HCEC 1CT (cell line): ENCODE measurements around the gene TAMALIN.

Source experiments
- DNase-seq: peaks from one replicate; pipeline ENCODE4 v3.0.0-alpha.2; 2017

The TAMALIN gene

DNA sequence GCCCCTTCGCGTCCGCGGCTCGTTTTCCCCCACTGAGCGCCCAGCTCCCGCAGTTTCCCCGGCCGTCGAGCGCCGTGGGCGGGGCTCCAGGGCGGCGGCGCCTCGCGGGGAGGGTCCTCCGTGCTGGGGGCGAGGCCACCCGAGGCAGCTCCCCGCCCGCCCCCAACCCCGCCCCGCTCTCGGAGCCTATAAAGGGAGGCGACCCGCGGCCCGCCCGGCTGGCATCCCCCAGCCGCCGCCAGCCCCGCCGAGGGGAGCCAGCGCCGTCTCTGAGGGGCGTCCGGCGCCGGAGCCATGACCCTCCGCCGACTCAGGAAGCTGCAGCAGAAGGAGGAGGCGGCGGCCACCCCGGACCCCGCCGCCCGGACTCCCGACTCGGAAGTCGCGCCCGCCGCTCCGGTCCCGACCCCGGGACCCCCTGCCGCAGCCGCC, at the start of gene TAMALIN:
Gene TAMALIN (plus strand): TSS at position 221 of the 432 bp plus-strand sequence. CDS start 74 bp downstream, at position 295.
- DNase-seq: no peak

DNA sequence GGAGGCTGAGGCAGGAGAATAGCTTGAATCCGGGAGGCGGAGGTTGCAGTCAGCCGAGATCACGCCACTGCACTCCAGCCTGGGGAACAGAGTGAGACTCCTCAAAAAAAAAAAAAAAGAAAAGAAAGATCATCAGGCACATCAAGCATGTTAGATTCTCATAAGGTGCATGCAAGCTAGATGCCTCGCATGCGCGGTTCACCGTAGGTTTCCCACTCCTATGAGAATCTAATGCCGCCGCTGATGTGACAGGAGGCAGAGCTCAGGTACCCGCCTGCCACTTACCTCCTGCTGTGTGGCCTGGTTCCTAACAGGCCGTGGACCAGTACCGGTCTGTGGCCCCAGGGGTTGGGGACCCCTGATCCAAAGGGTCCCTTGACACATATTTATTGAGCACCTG, 48.2 kb upstream of the TAMALIN start:
- no peak for DNase-seq

DNA sequence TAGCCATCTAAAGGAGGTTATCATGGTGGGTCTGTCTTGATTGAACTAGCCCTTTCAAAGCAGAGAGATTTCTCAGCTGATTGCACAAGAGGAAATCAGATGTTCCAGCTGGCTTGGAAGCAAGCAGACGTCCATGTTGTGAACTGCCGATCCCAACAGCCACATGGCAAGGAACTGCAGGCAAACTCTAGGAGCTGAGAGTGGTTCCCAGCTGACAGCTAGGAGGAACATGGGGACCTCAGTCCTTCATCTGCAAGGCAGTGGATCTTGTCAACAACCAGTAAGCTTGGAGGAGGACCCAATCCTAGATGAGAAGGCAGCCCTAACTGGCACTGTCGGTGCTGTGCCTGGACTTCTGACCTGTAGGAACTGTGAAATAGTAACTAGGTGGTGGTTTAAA, 47.5 kb upstream of the TAMALIN start:
- DNase-seq: peak; percentile 9

DNA sequence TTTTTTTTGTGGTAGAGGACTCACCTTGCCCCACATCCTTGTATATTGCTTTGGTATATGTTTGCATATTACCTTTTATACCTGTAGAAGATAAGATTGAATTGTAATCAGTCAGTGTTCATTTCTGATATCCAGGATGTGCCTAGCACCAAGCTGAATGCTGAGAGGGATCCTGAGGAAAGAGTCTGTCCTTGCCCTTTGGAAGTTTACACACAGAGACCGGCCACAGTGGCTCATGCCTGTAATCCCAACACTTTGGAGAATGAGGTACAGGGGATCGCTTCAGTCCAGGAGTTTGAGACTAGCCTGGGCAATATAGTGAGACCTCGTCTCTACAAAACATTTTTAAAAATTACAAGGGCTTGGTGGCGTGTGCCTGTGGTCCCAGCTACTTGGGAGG, 46.8 kb upstream of the TAMALIN start:
- DNase-seq: no peak

DNA sequence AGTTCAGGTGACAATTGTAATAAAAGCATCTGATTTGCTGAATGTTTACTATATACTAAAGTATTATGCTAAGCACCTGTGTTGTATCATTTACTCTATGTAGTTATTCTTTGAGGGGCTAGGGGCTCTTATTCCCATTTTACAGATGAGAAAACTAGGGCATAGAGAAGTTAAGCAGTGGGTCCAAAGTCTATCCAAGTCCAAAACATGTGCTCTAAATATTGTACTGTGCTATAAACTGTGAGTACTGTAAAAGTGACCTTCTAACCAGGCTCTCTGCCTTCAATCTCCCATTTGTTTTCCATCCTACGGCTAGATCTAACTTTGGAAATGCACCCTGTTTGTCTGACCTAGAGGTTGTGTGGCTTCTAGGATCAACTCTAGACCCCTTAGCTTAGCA, 46.3 kb upstream of the TAMALIN start:
- no peak for DNase-seq

DNA sequence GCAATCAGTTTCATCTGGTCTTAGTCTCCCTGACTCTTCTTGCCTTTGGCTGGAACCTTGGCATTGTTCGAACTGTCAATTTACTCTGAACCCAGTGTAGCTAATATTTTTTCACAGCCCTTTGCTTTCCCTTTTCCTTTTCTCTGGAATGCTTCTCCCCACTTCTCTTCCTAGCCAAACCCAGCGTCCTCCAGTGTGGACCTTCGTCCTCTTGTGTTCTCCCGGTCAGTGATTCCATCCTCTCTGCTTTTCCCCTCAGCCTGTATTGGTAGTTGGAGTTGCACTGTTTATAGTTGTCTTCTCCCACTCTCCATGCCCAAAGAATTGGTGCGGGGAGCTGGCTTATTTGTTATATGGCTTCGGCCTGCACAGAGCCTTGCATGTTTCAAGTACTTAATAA, 45.9 kb upstream of the TAMALIN start:
- DNase-seq: no peak

DNA sequence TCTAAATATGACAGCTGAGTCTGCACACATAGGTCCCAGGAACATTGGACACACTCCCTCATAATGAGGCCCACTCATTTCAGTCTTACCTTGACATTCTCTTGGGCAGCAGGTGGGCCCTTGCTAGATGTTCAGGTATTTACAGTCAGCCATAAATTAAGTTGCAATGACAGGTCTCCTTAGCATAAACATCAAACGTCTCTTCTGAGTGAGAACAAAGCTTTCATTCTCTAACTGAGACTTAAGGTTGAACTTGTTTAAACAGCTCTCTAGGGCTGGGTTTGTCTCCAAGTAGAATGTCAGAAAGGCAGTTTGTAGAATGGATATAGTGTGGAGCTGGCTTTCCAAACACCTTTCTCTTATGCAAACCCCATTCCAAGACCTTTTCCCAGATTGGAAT, 44.9 kb upstream of the TAMALIN start:
- no peak for DNase-seq

DNA sequence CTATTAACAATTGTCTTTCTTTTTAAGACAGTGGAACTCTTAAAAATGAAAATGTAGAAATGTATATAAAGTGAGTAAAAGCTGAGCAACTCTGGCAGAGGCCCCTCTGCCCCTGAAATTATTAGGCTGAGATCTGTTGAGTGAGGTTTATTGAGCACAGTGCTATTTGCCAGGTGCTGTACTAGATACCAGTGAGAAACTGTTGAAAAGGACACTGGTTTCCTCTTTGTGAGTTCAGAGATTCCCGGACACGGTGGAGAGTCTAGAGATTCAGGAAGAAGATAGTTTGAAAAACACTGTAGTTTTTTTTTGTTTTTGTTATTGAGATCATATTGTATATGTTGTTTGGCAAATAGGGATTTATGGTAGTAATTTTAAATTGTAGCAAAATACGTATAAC, 44.0 kb upstream of the TAMALIN start:
- DNase-seq: no peak

DNA sequence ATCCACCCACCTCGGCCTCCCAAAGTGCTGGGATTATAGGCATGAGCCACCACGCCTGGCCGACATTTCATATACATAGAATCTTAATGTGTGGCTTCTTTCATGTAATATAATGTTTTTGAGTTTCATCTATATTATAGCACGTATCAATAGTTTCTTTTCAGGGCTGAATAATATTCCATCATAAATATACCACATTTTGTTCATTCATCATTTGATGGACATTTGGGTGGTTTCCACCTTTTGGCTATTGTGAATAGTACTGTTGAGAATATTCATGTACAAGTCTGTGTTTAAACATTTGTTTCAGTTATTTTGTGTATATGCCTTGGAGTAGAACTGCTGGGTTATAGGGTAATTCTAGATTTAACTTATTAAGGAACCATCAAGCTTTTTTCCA, 43.3 kb upstream of the TAMALIN start:
- no peak for DNase-seq

DNA sequence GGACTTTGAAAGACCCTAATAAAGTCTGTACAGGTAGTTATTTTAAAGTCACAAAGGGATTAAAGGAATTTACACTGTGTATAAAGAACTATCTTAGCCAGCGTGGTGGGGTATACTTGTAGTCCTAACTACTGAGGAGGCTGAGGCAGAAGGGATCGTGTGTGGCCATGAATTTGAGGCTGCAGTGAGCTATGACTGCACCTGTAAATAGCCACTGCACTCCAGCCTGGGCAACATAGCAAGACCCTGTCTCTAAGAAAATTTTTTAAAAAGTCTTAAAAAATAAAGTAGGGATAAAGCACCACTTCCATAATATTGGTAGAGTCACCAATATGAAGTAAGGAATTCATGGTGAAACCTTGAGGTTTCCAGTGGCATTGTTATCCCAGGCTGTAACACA, 37.1 kb upstream of the TAMALIN start:
- no peak for DNase-seq

DNA sequence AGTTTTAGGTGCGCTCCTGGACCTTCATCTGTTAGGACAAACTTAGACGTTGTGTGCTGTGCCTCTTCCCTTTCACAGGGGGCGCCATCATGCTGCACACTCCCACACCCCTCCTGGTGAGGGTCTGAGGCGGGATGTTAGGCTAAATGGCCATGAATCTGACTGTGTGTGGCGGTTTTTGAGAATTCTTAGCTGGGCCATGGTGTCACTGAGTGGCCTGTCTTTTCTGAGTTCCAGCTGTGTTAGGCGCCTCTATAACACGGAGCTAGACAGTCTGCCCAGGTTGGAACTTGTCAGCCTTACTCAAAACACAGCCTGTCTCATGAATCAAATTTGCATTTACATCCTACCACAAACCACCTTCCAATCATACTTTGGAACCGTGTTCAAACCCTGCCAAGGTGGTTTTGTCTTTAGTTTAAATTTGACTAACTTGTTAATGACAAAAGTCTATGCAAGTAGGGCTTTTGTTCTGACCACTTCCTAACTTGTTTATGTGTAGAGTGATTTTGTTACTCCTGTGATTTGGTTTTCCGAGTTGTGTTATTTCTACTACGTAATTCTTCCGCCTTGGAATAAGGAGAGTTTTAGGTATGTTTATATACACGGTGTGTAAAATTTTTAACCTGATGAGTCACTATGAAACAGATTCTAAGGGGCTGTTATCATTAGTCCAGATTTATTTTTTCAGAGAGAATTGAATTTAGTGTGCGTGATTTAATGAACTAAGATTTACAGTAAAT, 35.7 kb upstream of the TAMALIN start:
- DNase-seq: peak; percentile 43

DNA sequence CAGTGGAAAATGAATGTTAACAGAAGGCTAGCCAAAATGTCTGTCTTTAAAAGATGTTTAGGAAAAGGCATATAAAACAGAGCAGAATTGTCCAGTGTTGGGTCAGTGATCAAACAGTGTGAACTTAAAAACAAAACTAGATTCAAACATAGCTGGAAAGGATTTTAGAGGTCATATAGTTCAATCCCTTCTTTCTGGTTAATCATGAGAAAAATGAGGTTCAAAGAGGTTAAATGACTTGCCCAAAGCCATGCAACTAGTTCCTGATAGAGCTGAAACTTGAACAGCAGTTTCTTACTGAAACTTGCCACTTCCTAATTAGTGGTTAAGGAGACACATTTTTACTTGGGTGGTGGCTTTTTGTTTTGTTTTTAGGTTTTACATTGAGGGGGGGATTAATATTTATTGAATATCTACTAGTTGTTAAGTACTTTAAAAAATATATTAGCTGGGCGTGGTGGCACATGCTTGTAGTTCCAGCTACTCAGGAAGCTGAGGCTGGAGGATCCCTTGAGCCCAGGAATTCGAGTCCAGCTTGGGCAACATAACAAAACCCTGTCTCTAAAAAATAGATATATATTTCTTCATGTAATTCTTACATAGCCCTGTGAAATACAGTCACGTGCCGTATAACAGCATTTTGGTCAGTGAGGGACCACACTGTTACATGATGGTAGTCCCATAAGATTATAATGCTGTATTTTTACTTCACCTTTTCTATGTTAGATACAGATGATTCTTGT, 34.9 kb upstream of the TAMALIN start:
- peak; percentile 13 for DNase-seq

DNA sequence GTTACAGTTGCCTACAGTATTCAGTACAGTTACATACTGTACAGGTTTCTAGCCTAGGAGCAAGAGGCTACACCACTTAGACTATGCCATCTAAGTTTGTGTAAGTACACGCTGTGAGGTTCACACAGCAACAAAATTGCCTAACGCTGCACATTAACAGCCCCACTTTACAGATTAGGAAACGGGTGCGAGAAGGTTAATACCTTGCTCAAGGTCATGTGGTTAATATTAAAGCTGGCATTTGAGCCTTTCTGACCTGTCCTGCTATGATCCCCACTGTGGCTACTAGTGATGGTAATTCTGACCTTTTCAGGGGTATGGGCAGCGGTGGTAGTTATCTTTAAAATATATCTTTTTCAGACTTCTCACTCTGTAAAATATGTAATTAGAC, 34.3 kb upstream of the TAMALIN start:
- no peak for DNase-seq

DNA sequence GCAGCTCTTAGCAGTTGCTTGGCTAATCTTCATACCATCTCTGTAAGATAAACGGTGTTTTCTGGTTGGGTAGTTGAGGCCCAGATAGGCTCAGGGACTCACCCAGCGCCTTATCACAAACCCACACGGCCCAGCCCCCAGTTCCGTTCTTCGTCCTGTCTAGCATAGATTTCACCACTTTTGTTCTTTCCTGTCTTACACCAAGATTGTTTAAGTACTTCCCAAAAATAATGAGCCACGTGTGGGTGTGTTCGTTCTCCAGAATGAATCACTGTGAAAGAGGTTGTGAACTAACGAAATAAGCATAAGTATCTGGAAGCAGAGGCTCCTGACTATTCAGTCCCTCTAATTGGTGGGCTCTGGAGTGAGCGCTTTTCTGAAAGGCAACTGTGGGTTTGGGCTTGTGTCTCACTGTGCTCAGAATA, 33.9 kb upstream of the TAMALIN start:
- DNase-seq: peak; percentile 79

DNA sequence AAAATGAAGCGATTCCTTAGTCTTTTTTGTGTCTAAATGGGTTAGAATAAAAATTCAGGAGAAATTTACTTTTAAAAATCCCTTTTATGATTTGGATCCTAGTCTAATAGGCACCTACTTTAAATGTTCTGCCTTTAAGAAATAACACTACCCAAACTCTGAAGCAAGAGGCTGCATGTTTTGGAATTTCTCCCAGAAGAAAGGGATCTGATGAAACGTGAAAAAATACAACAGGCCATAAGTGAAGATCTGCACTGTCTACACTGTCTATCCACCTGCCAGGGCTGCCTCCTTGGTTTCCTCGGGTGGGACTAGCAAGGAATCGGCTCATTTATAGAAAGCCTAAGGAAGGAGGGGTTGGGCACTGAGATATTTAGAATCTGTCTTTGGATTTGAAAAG, 33.2 kb upstream of the TAMALIN start:
- DNase-seq: peak; percentile 17

DNA sequence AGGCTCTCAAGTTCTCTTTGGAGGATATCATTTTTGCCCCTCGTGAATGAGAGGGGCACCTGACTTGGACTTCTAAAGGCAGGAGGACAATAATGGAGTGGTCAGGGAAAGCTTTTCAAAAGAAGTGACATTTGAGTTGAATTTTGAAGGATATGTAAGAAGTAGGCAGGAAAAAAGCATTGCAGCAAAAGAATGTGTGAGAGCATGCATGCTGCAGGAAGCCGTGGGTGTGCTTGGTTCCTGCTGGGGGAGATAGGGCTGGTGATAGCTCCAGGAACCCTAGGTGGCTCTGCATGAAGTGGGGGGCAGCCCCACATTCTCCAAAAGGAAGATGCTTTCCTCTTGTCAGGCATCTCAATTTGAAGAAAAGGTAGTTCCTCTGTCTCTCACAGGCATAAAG, 32.1 kb upstream of the TAMALIN start:
- DNase-seq: no peak

DNA sequence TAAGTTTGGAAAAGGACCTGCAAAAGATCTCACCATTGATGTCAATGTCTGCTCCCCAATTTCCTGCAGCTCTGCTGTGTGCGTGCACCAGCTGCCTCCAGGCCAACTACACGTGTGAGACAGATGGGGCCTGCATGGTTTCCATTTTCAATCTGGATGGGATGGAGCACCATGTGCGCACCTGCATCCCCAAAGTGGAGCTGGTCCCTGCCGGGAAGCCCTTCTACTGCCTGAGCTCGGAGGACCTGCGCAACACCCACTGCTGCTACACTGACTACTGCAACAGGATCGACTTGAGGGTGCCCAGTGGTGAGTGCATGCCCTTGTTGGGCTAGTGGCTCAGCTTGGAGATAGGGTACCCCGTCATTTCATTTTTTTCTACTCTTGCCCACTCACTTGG, 31.6 kb upstream of the TAMALIN start:
- DNase-seq: no peak

DNA sequence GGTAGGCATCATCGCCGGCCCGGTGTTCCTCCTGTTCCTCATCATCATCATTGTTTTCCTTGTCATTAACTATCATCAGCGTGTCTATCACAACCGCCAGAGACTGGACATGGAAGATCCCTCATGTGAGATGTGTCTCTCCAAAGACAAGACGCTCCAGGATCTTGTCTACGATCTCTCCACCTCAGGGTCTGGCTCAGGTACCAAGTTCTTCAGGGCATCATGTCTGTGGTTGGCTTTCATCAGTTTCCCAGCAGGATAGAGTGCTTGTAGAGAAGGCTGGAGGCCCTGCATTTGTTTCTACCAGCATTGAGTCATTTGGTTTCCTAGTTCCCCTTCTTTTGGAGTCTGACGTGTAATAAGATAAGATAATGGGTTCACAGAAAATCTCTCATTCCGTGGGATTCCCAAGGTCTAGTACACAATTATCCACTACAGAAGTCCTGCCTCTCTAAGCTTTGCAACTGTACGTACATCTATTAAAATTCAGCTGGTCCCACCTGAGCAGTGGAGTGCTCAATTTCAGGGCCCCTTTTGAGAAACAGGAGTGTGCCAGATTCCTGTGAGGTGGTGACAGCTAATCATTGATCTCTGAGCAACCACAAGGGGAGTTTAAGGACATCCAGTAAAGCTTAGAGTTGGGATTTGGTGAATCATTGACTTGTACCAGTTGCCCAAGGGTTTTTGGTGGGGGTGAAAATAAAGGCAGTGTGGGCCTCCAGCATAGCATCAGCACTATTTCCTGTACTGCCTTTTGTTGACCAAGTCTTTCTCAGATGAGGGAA, 30.2 kb upstream of the TAMALIN start:
- DNase-seq: peak; percentile 21

DNA sequence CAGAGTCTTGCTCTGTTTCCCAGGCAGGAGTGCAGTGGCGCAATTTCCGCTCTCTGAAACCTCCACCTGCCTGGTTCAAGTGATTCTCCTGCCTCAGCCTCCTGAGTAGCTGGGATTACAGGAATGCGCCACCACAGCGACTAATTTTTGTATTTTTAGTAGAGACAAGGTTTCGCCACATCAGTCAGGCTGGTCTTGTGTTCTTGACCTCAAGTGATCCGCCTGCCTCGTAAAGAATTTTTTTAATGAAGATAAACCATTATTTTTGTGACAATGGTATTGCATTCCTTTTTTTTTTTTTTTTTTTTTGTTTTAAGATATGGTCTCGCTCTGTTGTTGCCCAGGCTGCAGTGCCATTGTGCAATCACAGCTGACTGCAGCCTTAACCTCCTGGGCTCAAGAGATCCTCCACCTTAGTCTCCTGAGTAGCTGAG, 29.4 kb upstream of the TAMALIN start:
- DNase-seq: no peak

DNA sequence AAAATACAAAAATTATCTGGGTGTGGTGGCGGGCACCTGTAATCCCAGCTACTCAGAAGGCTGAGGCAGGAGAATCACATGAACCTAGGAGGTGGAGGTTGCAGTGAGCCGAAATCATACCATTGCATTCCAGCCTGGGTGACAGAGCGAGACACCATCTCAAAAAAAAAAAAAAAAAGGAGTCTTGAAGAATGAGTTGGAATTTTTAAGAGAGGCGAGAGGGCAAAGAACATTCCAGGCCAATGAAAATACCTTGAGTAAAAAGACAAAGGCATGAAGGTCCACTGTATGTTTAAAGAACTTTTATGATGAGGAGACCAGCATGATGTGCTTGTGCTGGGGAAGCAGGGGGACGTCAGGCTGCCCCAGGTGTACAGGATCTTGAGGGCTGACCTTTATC, 27.4 kb upstream of the TAMALIN start:
- DNase-seq: peak; percentile 24

DNA sequence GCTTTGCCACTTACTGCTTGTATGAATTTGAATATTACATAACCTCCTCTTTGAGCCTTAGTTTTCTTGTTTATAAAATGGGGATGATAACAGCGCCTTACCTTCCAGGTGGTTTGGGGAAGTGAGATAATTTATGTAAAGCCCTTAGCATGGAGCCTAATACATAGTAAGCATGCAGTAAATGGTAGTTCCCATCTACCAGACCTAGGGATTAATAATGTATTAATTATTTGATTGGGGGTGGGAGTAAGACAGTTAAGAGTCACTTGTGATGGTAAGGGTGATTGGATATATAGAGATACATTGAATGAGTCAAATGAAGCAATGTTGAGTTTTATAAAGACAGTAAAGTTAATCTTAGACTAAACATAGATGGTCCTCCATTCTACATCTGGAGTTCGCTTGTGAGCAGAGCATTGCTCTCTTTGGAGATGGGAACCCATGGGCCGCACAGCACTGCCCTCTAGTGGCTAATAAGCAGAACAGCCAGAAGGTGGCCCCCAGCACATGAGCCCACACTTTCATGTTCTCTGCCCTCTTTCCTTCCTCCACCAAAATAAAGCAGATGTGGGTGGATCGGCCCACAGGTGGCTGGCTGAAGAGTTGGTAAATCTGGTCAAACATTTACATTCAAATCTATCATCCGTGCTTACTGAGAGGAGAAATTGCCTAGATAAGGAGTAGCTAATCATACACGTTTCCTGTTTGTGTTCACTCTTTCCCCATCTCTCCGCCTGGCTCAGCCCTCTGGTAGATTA, 26.5 kb upstream of the TAMALIN start:
- peak; percentile 67 for DNase-seq

DNA sequence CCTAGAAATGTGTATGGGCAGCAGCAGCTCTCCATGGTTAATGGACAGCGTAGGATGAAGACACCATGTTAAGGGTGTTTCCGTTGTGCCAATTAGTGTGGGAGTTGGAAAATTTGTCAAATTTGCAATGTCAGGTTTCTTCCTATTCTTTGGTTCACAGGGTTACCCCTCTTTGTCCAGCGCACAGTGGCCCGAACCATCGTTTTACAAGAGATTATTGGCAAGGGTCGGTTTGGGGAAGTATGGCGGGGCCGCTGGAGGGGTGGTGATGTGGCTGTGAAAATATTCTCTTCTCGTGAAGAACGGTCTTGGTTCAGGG, 26.0 kb upstream of the TAMALIN start:
- DNase-seq: no peak

DNA sequence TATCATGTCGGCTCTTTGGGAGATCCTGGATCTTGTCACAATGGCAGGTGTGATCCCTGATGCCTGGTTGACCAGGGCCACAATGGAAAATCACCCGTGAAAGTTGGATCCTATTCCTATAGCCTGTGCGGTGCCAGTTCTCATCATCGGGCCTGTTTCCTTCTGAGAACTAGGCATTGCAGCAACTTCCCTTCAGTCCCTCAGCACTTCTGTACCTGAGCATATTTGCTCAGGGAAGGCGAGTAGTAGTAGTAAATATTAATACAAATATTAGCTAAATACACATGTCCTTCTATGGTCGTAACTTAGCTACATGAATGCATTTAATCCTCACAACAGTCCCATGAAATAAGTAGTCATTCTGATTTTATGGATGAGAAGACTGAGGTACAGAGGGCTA, 22.1 kb upstream of the TAMALIN start:
- DNase-seq: no peak
